ENCODE measurements around the gene CHN1. TPM values are rescaled to one million over a fixed set of nuclear protein-coding genes. Genes with fewer than 3 reads are reported as not detected.

Gene CHN1
- total RNA-seq, 1 donor from 2014 or later, result 1.7 TPM

DNA sequence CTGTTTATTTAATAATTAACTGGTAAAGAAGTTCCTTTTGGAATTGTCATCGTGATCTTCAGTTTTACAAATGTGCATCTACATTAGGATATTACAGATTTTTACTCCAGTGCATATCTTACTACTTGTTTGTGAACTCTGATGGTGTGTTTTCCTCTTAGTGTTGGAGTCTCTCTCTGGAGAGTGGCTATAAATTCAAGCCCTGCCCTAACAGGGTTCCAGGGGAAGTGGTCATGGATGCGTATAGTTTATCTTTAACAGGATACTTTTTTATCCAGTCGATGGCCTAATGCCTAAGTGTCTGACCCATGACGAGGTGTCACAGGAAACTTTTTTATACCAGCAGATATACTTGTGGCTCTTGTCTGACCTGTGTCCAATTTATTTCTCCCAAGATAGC is 75.4 kb downstream of the CHN1 start:
- intact Hi-C loops (cut with micrococcal nuclease), result no loop called here

DNA sequence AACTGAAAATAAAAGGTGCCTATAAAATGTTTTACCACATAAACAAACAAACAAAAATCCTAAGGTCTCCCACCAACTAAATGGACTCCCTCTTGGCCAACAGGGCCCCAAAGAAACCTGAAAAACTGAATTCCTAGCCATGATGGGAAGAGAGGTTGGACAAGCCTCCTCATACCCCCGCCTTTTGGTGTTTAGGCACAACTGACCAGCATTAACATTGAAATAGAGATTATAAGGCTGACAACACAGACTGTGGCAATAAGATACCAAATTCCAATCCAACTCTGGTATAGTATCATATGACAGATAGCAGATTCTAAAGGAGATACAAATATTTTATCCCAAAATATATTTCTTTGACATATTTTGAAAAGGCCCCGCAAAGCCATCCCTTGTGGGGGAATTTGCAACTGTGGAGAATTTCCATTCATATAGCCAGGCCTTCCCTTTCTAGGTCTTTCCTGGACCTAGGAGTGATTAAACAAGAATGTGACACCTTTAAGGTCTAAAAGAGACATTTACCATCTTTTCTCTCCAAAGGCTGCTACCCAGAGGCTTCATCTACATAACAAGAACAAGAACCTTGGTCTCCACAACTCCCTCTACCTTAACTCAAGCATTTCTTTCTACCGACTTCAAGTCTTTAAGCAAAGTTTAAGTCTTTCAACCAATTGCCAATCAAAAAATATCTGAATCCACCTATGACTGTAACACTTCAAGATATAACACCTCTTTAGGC is 80.0 kb downstream of the CHN1 start:
- intact Hi-C loops (cut with micrococcal nuclease), result no loop called here

DNA sequence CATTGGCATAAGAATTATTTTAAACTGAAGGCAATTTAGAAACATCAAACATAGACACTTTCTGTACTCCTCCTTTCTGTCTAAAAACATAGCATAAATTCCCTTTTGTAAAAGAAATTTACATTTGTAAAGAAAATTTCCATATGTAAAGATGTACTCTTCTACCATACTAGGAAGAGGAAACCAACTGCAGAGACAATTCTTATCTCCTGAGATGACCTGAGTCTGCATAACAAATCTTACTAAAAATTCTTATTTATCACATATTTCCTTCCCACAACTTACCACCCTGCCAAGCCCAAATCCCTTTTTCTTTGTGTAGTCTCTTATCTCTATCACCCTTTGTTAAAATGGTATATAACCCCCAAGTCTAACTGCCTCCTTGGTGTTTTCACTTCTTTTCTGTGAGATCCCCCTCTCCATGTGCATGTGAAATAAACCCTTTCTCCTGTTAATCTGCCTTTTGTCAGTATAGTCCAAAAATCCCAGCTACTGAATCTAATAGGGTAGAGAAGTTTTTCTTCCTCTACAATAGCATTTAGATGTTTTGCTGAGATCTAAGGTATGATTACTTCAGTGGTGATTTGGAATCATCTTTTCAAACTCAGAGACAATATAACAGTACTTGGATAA is 81.0 kb downstream of the CHN1 start:
- intact Hi-C loops (cut with micrococcal nuclease), result no loop called here

DNA sequence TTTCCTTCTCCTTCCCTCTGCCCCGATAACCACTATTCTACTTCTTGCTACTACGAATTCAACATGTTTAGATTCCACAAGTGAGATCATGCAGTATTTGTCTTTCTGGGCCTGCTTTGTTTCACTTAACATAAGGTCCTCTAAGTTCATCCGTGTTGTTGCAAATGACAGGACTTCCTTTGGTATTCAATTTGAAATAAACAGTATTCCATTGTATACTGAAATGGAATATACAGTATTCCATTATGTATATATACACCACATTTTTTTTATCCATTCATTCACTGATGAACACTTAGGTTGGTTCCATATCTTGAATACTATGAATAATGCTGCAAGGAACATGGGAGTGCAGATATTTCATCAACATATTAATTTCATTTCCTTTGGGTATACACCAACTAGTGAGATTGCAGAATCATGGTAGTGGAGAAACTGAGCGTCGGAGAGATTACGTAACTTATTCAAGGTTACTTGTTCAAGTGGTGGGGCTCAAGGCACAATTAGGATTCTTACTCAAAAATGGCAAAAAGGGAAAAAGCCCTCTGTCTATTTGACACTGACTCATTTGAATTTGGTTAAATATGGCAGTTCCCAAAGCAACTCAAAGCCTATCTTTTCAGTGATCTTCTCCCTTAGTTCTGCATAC is 85.1 kb downstream of the CHN1 start:
- intact Hi-C loops (cut with micrococcal nuclease), result no loop called here

DNA sequence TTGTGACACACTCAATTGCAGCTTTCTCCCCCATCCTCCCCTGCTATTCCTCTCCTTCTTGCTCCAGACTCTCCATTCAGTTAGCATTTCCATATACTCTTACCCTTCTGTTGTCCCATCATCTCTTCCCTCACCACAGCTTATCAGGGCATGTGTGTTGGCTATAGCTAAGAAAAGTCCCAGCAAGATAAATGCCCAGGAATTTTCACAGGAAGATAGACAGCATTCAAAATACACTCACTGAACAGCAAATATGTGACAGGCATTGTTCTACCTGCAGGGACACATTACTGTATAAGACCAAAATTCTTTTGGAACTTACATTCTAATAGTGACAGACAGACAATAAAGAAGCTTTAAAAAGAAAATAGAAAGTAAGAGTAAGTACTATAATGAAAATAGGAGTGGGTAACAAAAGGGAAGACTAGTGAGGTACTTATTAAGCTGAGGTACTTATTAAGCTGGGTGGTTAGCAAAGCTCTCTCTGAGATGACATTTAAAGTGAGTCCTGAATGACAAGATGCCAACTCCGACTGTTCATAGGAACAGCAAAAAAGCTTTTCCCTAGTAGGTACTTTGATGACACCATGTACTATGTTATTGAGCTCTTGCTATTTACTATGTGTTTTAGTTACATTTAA is 86.2 kb downstream of the CHN1 start:
- intact Hi-C loops (cut with micrococcal nuclease), result no loop called here

DNA sequence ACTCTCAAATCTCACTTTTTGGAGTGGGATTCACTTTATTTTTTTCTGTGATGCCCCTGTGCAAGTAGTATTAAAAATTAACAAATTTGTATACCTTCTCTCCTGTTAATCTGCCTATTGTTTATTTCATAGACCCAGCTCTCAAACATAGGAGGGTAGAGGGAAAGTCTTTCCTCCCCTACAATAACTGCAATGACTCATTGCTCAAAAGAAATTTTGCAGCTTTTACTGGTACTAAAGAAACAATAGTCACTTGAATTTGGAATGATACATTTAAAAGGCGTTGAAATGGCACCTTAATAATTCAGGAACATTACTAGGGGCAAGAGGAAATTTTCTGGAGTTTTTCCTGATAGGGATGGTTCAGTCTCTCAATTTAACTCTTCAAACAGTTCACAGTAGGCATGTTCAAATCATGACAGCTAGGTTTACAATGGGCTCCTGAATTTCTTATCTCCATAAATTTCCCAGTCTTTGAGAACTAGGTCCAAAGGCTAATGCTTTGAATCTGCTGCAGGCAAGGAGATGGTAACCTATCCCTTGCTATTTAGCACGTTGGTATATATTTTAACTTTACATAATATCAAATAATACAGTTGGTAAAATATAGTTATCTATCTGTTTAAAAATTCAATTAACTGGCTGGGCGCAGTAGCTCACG is 88.8 kb downstream of the CHN1 start:
- intact Hi-C loops (cut with micrococcal nuclease), result no loop called here

DNA sequence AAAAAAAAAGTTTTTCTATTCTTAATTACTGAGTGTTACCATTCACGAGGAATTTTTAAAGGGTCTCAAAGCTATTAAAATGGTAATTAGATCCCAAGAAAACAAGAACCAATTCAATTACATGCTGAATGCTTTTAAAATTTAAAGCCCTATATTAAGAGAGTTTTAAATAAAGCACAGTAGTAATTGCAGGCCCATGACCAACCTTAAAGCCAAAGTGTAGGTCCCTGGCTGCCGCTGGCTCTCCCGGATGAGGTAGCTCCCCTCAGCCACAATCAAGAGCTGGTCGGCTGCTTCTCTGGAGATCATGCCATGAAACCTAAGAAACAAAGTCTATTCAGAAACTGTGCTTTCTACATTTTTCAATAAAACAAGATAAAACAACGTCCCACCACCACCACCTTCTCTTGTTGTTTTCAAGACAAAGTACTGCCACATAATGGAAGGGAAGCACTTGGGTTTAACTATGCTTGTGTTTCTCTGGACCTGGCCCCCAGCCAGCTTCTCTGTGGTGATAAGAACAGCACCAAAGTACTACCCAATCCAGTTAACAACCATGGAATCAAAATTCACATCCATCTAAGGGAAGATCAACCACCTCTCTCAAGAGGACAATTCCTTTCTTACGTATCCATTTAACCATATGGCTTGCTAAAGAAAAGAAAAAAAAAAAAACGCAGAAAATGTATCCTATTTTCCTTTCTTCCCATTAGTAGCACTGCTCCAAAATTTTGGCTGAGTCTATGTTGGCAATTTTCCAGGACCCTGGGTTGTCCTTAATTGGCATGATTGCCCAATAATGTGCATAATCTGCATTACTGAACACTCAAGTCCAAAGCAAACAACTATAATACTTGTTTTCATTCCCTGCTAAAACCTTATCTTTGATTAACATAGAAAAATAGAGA is 90.1 kb downstream of the CHN1 start:
- intact Hi-C loops (cut with micrococcal nuclease), result no loop called here

DNA sequence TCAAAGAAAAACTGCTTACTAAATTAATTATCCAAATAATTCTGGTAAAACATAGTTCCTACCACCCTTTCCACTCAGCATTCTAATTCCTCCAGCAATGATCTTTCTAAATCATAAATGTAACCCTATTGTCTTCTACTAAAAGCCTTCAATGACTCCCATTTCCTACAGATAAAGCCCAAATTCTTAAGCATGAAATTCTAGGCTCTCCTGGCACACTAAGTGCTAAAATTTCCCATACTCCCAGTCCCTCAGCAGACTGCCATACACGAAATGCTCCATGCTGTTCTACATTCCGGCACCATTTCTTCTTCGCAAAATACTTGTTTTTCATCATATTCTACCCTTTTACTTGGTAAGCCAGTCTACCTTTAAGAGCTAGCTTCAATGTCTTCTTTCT is 96.9 kb downstream of the CHN1 start:
- intact Hi-C loops (cut with micrococcal nuclease), result no loop called here

DNA sequence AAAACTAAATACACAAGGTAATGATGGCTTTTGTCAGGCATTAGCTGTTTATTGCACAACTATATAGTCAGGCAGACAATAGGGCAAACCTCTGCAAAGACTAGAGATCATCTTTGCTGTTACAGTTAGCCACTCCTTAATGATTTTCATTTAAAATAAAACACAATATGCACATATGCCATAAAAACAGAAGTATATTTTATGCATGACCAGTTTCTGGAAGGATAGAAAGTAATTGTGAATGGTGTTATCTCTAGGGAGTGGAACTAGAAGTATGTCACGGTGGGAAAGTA is 102.0 kb downstream of the CHN1 start:
- intact Hi-C loops (cut with micrococcal nuclease), result loop anchor here (5.0 kb wide), 1 partner anchor 156 kb away; no protein-coding TSS in a partner anchor

DNA sequence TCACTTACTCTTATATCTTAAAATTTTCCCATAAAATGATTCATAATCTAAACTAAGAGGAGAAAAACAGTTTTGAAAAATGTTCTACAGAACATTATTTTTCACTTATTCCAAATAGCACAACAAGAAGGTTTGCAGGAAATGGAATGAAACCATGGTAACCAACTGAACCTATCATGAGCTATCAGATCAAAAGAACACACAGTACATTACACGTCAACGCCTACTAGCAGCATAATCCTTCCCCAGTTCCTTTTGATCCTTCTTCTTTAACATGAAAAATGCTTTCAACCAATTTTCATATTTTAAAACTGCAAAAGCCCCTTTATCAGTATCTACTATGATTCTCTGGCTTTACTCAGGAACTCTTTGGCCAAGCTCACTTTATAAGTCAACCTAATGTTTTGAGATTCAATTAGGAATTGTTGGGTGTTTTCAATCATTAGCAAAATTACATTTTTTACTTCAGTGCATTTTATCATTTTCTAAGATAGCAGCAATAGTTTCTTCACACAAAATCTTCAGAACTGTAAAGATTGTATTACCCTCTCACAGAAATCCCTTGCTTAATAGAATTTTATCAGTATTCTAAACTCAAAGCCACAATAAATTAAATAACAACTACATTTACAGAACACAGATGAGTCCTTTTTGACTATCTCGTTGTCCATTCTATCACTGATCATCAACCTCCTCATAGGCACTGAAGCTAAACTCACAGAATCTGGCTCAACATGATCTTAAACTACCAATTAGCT is 102.5 kb downstream of the CHN1 start:
- intact Hi-C loops (cut with micrococcal nuclease), result loop anchor here (5.0 kb wide), 1 partner anchor 155 kb away; no protein-coding TSS in a partner anchor

DNA sequence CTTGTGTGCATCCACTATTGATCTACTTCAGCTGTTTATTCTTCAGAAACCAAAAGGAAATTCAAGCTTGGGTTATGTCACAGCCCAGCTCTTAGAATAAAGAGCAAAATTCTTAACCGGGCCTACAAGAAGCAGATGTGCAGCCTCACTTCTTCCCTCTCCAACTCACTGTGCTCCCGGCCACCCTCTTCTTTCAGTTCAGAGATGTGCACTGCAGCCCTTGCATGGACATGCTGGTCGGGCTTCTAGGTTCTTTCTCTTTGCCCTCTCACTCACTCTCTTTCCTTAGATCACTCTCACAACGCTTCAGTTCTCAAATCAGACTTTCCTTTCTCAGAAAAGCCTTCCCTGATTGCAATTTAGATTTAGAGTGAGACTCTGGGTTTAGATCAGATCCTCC is 104.1 kb downstream of the CHN1 start:
- intact Hi-C loops (cut with micrococcal nuclease), result loop anchor here (5.0 kb wide), 1 partner anchor 154 kb away; no protein-coding TSS in a partner anchor

DNA sequence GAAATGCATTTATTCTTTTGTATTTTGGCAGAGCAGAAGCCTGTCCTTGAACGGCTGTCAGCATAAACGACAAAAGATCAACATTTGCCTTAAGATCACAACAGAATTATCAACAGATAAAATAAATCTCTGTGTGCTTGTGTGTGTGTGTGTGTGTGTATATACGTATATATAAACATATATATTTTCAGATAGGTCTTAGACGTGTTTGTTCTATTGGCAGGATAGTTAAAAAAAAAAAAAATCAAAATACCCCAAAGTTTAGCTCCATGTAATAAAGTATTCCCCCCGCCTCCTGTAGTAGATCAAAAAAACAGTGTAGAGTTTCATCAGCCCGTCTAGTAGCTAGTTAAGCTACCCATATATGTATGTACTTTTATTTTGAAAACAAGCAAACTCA is 107.9 kb downstream of the CHN1 start:
- intact Hi-C loops (cut with micrococcal nuclease), result no loop called here

DNA sequence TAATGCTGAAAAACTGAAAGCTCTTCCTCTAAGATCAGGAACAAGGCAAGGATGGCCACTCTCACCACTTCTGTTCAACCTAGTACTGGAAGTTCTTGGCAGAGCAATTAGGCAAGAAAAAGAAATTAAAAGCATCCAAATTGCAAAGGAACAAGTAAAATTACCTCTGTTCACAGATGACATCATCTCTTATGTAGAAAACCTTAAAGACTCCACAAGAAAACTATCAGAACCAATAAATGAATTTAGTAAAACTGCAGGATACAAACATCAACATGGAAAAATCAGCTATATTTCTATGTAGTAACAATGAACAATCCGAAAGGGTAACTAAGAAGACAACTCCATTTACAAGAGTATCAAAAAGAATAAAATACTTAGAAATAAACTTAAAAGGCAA is 112.2 kb downstream of the CHN1 start:
- intact Hi-C loops (cut with micrococcal nuclease), result no loop called here

DNA sequence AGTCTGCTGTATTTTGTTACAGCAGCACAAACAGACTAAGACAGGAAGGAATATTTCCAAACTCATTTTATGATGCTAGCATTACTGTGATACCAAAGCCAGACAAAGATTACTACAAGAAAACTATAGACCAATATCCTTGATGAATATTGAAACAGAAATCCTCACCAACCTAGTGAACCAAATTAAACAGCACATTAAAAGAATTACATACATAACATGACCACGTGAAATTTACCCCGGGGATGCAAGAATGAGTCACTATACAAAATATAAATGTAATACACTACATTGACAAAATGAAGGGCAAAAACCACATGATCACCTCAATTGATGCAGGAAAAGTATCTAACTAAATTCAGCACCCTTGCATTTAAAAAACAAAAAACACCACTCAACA is 112.6 kb downstream of the CHN1 start:
- intact Hi-C loops (cut with micrococcal nuclease), result no loop called here

DNA sequence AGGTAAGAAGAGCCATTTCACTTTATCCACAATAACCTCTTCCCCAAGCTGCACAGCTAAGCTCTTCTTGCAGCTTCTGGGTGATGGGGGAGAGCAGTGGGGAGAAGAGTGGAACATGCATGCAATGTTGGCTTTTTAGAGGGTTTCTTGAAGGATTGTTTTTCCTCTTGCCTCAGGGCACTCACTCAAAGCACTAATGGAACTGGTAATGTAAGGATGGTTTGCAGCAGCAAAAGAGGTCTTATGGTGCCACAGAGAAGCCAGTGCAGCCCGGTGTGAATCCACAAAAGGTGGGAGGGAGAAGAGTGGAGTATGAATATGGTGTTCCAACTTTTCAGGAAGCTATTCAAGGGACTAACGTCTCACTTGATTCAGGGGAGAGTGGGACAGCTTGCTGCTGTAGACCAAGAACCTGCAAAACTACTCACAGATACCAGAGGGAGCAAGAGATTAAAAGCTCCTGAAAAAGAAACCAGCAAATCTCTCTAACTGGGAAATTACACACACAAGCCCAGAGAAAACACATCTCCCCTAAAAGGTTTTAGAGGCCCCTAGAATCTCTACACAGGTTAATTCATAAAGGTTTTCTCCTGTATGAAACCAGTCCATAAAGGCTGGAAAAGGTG is 116.4 kb downstream of the CHN1 start:
- intact Hi-C loops (cut with micrococcal nuclease), result no loop called here

DNA sequence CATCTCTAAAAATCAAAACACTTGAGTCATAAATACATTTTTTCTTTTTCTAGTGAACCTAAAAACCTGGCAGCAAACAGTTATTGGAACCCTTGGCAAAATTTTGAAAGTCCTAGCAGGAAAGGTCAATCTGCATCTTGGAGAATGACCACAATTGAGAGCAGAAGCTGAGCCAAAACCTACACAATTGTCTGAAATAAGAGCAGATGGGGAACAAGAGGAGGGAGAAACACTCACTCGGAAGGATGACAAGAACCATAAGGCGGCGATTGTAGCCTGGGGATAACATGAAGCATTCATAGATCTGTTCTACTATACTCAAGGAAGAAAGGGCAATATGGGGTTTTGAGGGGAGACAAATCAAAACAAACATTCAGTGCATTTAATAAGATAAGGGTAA is 117.0 kb downstream of the CHN1 start:
- intact Hi-C loops (cut with micrococcal nuclease), result no loop called here

DNA sequence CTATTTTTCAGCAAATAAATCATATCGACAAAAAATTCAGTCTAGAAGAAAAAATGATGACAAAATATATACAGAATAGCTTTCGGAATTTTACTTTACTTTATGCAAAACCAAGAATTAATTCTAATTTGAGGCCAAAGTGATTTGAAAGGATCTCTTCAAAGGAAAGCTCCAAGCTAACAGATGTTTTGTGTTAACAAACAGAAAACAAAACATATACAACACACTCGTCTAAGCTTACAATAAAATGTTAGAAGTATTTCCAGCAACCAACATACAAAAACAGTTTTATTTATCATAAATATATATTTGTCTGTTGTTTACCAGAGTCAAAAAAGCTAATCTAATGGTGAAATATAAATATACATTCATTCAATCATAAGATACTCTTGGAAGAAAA is 122.8 kb downstream of the CHN1 start:
- intact Hi-C loops (cut with micrococcal nuclease), result no loop called here

DNA sequence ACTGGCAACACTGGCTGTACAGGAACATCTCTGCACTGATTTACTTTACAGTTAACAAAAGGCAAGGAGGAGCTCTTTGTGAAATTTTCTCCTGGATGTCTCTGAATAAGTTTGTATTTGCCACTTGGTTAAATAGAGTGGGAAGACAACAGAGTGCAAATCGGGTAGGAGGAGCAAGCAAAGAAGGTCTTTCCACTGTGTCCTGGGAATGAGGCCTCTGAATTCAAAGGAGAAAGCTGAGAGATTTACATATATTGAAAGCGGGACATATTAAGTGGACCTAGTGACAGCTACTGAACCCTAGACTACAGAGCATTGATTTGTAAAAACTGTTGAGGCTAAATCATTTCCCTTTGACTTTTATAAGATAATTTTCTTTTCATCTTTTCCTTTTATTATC is 123.5 kb downstream of the CHN1 start:
- intact Hi-C loops (cut with micrococcal nuclease), result no loop called here

DNA sequence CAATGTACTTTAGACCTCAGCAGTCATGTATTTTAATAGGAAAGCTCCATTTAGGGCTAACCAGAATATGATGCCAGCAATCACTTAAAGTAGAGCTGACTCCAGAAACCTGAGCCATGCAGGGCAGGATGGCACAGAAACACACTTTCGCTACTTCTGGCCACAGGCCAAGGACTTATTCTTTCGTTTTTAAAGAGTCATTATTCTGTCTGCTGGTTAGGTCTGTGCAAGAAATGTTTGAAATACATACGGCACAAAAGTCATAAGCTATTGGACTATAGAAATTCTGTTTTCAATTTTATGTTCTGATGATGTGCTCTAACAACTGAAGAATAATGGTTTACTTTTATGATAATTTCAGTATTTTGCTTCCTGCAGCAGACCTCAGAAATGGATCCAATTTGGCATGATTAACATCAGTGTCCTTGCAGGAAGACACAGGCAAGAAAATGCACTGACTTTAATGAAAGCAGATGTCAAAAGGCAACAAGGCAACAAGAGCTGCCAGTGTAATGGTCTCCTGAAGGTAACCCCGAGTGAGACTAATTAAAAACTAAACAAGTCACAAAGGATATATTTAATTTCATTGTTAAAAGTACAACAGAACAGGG is 126.5 kb downstream of the CHN1 start:
- intact Hi-C loops (cut with micrococcal nuclease), result no loop called here
